Measurements from ENCODE around the gene HOXC11.

DNA sequence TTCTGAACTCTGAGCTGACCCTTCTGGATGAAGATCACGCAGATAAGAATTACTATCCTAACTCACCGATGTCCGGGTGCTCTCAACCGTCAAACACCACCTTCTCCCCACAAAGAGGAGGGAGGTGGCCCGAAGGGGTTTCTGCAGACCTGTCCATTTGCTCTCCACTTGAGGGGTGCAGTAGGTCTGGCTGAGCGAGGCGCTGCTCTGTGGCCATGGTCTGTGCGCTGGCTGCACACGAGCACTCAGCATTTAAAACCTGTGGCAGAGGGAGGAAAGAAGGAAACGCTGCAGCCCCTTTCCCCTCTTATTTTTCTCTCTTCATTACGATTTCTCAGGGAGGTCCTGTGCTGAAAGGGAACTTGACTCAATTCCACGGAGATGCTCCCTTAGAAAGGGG lies 35.8 kb upstream of the HOXC11 start:
- TF ChIP-seq, protein P1, sequence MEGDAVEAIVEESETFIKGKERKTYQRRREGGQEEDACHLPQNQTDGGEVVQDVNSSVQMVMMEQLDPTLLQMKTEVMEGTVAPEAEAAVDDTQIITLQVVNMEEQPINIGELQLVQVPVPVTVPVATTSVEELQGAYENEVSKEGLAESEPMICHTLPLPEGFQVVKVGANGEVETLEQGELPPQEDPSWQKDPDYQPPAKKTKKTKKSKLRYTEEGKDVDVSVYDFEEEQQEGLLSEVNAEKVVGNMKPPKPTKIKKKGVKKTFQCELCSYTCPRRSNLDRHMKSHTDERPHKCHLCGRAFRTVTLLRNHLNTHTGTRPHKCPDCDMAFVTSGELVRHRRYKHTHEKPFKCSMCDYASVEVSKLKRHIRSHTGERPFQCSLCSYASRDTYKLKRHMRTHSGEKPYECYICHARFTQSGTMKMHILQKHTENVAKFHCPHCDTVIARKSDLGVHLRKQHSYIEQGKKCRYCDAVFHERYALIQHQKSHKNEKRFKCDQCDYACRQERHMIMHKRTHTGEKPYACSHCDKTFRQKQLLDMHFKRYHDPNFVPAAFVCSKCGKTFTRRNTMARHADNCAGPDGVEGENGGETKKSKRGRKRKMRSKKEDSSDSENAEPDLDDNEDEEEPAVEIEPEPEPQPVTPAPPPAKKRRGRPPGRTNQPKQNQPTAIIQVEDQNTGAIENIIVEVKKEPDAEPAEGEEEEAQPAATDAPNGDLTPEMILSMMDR (IDR thresholded peaks at IDR 0.05) = no peak
- no peak for TF ChIP-seq EP300 (IDR thresholded peaks at IDR 0.05; ENCODE audit: low read depth)
- TF ChIP-seq POLR2AphosphoS5 (IDR thresholded peaks at IDR 0.05) = no peak

Measured in transverse colon (tissue), 4 donors.